ENCODE data around the gene ATP2B3. TPM values are rescaled to one million over a fixed set of nuclear protein-coding genes. Genes with fewer than 3 reads are reported as not detected.

Gene ATP2B3
- polyA plus RNA-seq, 3 donors = 0.17 to 0.32 (median 0.24) TPM

DNA sequence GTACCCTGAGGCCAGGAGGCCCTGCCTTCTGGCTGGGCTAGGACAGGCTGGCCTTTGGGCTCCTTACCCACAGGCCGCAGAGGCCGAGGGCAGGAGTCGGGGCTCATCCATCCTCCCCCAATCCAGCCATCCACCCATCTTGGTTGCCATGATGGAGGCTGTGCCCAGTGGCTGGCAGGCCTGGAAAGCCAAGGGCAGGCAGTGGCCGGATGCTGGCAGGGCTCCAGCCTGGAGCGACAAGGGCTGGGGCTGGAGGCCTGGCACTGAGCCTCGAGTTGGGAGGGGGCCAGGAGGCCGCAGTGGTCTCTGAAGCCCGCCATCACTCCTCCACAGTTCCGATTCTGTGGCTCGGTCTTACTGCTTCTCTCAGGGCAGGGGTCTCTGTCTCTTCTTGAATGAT, 31.3 kb upstream of the ATP2B3 start:
- DNase-seq (ENCODE audit: extremely low read depth in 1 of 11, low read depth in 9 of 11, low spot score in 4 of 11) = no peak

DNA sequence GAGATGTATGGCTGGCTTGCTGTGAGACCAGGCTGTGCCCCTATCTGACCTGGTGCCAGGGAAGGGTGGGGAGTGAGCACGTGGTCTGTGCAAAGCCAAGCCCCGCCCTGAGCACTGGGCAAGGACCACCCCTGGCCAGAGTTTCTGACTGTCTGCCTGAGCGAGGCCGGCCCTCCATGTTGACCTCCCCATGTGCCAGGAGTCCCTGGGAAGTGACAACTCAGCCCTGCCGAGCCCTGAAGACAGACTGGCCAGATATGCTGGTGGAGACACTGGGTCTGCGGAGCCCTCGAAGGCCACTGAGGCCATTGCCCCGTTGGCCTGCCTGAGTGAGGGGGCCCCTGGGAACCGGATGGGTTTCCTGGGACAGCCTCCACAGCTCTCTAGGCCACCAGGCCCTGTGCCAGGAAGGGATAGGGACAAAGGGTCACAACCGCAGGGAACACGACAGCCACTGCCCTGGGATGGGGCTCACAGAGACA, 29.8 kb upstream of the ATP2B3 start:
- DNase-seq (ENCODE audit: extremely low read depth in 1 of 11, low read depth in 9 of 11, low spot score in 4 of 11) = no peak

DNA sequence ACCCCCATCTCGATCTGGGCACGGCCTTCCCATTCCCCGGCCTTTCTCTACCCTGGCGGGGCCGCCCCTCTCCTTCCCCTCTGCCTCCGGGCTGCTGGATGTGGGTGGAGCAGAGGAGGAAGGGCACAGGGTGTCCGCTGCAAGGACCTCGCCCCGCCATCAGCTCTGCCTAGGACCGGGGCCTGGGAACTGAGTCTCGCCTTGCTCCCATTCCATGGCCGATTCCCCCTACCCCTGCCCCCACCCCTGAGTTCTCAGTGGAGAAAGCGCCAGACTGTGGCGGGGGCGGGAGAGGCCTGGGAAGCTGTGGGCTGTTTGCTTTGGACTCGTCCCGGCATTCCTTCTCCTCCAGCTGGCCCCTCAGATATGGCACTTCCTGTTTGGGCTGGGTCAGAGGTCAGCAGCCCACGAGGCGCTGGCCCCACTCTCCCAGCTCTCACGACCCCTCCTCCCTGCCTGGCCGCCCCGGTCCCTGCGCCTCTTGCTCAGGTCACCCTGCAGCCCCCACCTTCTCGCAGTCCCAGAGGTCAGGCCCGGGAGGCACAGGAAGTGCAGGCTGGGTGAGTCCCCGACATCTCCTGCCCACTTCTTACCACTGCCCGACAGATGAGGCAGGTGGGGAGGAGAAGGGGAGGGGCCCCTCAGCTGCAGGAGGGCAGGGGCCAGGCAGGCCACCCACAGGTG, 29.1 kb upstream of the ATP2B3 start:
- no peak for DNase-seq (ENCODE audit: extremely low read depth in 1 of 11, low read depth in 9 of 11, low spot score in 4 of 11)

DNA sequence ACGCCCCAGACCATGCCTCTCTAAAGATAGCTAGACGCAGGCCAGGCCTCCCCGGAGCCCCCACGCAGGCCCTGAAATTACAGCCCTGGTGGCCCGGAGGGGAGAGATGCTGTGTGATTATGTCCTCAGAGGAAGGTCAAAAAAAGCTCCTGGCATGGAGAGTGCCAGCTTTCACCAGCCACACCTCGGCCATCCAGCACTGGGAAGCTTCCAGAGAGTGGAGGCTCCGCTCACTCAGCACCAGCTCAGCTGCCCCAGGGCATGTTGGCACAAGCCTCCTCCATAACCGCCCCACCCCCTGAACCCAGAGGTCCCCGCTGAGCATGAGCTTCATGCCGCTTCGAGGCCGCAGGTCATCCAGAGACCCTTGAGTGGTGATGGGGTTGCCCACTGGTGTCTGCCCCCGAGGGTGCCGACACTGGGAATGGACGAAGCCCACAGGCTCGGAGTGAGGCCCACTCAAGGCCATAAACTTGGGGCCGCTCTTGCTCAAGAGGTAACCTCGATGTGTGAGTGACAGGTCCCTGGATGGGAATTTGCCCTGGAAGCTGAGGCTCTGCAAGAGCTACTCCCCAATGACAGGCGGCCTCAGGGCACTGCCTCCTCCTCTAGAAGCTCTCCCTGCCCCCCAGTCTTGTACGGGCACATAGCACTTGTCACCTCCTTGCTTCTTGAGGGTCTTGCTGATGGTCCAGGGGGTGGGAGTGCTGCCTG, 27.1 kb upstream of the ATP2B3 start:
- DNase-seq (ENCODE audit: extremely low read depth in 1 of 11, low read depth in 9 of 11, low spot score in 4 of 11) = no peak

DNA sequence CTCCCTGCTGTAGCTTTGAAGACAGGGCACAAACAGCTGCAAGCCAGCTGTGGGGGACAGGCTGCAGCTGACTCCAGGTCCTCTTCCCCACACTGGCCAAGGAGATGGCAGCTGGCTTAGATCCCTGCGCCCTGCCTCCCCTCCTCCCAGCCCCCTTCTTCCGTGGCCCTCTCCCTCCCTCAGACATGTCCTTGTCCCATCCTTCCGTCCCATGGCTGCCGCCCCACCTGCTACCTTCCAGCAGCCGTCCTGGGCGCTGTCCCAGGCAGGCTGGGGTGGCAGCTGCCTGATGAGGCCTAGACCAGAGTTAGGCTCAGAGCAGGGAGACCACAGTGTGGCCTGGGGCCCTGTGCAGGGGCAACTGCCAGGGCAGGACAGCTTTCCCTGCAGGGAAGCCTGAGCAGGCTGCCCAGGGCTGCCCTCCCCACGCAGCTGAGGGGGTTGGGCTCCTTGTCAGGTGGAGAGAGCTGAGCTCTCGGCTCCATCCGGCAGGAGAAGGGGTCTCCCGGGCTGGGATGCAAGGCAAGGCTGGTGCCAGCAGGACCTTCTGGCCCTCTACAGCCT, 26.0 kb upstream of the ATP2B3 start:
- no peak for DNase-seq (ENCODE audit: extremely low read depth in 1 of 11, low read depth in 9 of 11, low spot score in 4 of 11)

DNA sequence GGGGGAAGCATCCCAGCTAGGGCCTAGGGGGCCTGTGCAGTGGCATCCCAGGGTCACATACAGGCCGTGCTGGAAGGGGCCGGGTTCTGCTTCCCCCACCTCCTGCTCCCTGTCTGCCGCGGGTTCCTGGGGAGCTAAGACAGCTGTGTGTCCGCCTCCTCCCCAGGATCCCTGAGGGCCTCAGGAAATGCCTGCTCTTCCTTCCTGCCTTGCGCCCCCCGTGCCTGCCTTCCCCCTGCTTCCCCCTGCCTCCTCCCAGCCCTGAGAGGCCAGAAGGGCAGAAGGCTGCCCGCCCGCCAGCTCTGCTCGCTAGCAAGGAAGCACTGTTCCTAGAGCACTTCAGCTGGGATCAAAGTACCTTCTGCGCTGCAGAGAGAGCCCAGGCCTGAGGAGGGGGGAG, 25.5 kb upstream of the ATP2B3 start:
- DNase-seq (ENCODE audit: extremely low read depth in 1 of 11, low read depth in 9 of 11, low spot score in 4 of 11) = no peak

DNA sequence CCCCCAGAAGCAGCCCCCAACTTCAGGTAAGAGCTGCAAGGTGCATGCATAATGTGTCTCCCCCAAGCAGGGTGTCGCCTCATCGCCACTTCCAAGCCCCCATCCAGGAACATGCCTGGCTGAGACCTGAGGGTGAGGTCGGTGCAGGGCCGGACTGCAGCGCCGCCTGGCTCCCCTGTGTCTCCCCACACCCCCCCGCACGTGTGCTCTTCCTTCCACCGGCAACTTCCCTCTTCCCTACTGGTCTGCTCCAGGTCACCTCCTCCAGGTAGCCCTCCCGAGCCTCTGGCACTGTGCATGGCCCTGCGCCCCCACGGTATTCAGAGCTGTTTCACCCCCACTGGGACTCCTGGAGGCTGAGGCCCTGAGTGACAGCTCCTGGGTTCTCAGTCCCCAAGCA, 24.9 kb upstream of the ATP2B3 start:
- no peak for DNase-seq (ENCODE audit: extremely low read depth in 1 of 11, low read depth in 9 of 11, low spot score in 4 of 11)

DNA sequence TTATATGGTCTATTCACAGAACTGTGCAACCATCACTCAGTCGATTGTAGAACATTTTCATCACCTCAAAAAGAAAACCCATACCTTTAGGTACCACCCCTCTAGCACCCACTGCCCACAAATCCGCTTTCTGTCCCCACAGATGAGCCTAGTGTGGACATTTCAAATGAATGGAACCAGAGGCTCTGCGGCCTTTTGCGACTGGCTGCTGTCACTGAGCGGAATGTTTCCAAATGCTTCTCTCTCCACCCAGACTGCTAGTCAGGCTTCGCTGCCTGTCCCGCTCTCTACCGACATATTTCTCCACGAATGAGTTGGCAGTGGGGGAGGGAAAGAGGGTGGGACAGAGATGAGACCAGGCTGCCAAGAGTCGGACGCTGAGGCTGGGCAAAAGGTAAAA, 24.4 kb upstream of the ATP2B3 start:
- no peak for DNase-seq (ENCODE audit: extremely low read depth in 1 of 11, low read depth in 9 of 11, low spot score in 4 of 11)

DNA sequence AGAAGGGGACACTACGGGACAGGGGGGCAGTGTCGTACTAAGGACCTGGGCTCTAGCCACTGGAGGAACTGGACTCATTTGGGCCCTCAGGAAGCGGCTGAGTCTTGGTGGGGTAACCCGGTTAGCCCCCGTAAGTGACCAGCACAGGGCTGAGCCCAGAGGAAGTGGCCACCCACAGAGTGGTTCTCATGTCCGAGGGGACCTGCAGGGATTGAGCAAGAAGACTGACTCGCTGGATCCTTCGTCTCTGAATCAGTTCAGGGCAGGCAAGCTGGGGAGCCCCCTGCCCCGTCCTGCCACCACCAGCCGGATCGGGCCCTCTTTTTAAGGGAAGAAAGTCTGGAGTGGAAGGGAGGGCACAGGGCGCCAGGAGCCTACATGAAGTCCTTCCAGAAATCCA, 23.4 kb upstream of the ATP2B3 start:
- DNase-seq (ENCODE audit: extremely low read depth in 1 of 11, low read depth in 9 of 11, low spot score in 4 of 11) = no peak

DNA sequence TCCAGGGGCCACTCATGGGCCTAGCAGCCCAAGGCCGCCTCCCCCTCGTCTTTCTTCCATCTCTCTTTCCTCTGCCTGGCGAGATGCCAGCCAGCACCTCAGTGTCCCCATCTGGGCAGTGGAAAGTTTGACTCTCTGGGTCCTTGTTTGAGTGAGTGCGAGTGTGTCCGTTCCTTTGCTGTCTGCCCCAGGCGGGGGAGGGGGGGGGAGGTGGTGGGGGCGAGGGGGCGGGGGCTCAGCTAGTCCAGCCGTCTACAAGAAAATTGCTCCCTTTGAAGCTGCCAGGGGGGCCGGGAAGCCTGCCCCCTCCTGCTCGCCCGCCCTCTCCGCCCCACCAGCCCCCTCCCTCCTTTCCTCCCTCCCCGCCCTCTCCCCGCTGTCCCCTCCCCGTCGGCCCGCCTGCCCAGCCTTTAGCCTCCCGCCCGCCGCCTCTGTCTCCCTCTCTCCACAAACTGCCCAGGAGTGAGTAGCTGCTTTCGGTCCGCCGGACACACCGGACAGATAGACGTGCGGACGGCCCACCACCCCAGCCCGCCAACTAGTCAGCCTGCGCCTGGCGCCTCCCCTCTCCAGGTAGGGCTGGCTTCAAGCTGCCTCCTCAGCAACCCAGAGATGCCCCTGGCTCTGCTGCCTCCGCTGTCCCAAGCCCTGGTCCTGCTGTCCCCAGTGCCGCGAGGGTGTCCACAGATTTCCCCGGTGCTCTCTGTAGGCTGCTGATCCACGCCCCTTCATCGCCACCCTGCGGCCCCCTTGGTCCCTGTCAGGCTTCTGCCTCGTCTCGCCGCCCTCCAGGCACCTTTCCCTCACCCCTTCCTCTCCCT, 22.7 kb upstream of the ATP2B3 start, which contains the start of gene BGN:
TSS of gene BGN (plus strand) at position 440 of the 821 bp plus-strand sequence. CDS start 9,652 bp downstream, outside the sequence.
- DNase-seq (ENCODE audit: extremely low read depth in 1 of 11, low read depth in 9 of 11, low spot score in 4 of 11) = no peak

DNA sequence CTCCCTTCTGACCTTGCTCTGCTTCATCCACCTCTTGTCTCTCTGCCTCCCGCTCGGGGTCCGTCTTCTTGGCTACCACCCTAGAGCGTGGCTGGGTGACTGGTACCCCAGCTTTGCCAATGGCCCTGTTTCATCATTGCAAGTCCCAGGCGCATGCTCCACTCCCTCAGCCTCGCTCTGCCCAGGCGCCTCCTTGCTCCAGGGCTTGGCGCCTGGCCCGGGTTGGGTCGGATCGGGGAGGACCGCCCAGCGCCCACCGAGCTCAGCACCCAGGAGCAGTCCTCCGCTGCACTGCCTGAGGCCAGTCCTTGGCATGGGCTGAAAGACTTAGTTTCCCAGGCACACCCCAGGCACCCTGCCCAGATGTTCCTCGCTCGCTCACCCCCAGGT, 22.1 kb upstream of the ATP2B3 start:
- DNase-seq (ENCODE audit: extremely low read depth in 1 of 11, low read depth in 9 of 11, low spot score in 4 of 11) = no peak

DNA sequence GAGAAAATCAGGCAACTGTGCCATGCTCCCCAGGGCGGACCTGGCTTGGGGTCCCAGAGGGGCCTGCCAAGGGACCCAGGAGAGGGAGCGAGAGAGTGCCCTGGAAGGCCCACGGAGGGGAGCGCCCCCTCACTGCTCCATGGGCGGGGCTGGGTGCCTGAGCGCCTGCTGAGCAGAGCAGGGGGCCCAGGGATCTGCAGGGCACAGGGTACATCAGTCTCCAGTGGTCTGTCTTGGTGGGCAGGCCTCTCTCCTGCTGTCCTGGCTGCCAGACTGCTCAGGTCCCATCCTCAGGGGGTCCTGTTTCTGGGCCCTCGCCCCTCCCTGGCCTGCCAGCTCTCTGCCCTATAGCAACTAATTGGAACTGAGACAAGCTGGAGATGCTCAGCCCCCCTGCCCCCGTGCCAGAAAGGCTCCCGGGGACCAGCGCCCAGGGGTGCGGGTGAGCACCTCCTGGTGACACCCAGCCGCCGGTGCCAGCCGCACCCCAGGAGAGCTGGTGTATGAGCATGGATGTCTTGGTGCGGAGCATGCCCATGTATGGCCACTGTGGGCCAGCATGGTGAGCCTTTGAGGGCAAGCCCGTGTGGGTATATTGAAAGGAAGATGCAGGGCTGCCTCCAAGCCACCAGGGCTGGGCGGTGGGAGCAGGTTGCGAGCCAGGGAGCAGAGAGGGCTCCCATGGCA, 21.4 kb upstream of the ATP2B3 start:
- DNase-seq (ENCODE audit: extremely low read depth in 1 of 11, low read depth in 9 of 11, low spot score in 4 of 11) = no peak

DNA sequence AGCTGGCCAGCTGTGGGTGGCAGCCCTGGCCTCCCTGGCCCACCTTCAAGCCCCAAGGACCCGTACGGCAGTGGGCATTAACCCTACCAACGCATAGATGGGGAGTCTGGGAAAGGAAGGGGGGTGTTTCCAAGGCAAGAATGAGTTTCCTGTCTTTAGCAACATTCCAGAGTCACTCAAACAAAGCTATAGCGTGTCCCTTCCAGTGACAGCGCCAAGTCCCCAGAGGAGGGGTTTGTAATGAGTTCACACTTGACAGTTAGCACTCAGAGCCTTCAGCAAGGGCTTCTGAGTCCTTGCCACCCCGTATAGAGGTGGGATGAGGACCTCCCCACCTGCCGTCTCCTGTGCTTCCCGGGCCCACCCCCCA, 20.9 kb upstream of the ATP2B3 start:
- no peak for DNase-seq (ENCODE audit: extremely low read depth in 1 of 11, low read depth in 9 of 11, low spot score in 4 of 11)

DNA sequence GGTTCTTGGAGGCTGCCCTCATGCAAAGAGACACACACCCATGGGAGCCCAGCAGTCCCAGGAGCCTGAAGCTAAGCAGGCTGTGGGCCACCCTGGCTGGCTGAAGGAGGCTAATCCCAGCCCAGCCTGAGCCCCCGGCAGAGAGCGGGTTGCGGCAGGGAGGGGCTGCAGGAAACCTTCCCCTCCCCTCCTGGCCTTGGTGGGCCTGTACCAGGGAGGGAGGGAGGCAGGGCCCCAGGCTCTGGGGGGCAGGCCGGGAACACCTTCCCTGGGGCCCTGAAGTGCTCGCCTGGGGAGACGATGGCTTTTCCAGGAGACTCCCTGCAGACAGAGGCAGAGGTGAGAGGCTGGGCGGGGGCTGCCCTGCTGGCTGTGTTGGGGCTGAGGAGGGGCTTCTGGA, 19.0 kb upstream of the ATP2B3 start:
- no peak for DNase-seq (ENCODE audit: extremely low read depth in 1 of 11, low read depth in 9 of 11, low spot score in 4 of 11)

DNA sequence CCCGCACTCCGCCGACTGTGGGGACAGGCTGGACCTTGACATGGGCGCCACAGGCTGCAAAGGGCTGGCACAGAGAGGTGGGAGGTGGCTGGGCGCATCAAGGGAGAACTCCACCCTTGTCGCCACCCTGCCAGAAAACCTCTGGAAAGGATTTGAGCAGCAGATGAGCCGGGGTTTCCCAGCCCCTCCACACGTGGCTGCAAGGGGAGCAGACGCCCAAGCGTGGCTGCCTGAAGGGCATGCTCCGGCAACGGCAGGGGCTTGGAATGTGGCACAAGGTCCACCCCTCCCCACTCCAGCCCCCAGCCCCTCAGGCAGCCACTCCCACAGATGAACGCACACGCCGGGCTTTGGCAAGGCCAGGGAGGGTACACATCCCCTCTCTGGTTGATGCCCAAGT, 18.1 kb upstream of the ATP2B3 start:
- no peak for DNase-seq (ENCODE audit: extremely low read depth in 1 of 11, low read depth in 9 of 11, low spot score in 4 of 11)

DNA sequence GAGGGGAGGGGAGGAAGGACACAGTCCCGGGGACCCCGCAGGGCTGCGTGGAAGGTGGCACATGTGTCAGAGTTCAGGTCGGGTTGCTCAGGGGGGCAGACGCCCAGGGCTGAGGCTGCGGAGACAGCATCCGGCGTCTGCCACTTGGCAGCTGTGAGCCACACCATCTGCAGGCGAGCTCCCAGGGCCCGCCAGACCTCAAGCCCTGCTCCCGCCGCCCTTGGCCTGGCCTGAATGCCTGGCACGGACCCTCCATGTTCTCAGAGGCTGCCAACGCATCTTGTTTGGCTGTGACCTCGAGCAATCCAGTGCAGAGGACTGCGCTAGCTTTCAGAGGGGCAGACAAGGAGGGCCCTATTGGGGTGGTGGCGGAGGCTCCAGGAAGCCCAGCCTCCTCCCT, 17.6 kb upstream of the ATP2B3 start:
- no peak for DNase-seq (ENCODE audit: extremely low read depth in 1 of 11, low read depth in 9 of 11, low spot score in 4 of 11)

DNA sequence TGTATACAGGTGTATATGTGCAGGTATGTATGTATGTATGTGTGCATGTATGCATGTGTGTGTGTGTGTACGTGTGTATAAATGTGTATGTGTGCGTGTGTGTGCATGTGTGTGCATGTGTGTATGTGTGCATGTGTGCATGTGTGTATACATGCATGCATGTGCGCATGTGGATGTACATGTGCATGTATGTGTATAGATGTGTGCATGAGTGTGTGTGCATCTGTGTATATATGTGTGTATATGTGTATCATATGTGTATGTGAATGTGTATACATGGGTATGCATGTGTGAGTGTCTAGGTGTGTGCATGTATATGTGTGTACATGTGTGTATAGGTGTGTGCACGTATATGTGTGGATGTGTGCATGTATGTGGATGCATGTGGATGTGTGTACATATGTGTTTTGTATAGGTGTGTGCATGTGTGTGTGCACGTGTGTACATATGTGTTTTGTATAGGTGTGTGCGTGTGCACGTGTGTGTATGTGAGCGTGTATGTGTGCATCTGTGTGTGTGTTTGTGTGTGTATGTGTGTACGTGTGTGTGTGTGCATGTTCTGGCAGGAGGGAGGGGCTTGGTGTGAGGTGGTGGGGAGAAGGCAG, 16.7 kb upstream of the ATP2B3 start:
- no peak for DNase-seq (ENCODE audit: extremely low read depth in 1 of 11, low read depth in 9 of 11, low spot score in 4 of 11)

DNA sequence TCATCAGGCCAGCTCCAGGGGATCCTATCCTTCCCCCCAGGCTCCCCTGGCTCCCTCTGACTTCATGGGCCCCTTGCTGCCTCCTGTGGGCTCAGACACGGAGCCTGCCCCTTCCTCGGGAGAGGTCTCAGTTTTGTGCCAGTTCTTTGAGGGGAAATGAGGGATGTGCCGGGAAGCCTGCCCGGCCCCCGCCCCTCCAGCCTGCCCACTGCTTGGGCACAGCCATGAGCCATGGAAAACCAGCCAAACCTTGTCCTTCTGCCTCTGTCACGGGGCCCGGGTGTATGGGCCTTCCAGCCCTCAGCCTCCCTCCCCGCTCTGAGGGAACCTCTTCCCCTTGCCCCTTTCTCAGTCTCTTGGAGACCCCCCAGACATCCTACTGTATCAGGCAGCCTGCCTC, 15.9 kb upstream of the ATP2B3 start:
- DNase-seq (ENCODE audit: extremely low read depth in 1 of 11, low read depth in 9 of 11, low spot score in 4 of 11) = no peak

DNA sequence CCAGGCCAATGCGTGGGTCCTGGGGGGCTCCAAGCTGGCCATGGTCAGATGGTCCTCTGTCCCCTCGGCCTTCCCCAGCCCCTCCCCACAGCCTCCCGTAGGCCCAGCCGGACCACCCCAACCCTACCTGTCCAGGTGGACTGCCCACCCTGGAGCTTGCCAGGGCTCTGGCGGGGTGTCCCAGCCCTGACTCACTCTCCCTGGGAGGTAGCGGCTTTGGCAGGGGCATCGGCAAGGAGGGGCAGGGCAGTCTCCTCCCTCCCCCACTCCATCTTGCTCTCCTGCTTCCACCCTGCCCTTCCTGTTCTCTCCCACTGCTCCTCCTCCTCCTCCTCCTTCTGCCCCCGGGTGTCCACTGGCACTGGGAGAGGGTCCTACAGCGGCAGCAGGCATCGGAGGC, 15.3 kb upstream of the ATP2B3 start:
- no peak for DNase-seq (ENCODE audit: extremely low read depth in 1 of 11, low read depth in 9 of 11, low spot score in 4 of 11)
